Gastroesophageal sphincter (tissue), 4 donors: ENCODE data around the gene THSD7A. TPM values are rescaled to one million over a fixed set of nuclear protein-coding genes. Genes with fewer than 3 reads are reported as not detected.
"Not testable (repeated sequence)": the region's sequence is repeated elsewhere in the genome, so short reads cannot be mapped to it uniquely, and the experiment has no call there.

ENCODE experiments used
- ATAC-seq: fragments of 150-250 bp; one replicate; pipeline ENCODE4 v1.9.1; 2016; ENCODE audit warnings: mild to moderate bottlenecking, moderate library complexity
- H3K27ac ChIP-seq, 4 donors: fragments of 200-600 bp; sonication (generic) in 3 of 4; 1 replicate in 3 of 4; 2 replicates in 1 of 4; pipeline ENCODE4 v1.5.1; 2016 to 2019
- H3K27me3 ChIP-seq: fragments of 200-600 bp; sonication (generic); one replicate; pipeline ENCODE4 v1.5.1; 2019
- H3K36me3 ChIP-seq, 2 donors: fragments of 200-600 bp; sonication (generic); one replicate each; pipeline ENCODE4 v1.5.1; 2019; ENCODE audit warnings: control low read depth in 1 of 2
- H3K4me1 ChIP-seq, 3 donors: fragments of 200-600 bp; sonication (generic); 1 replicate in 2 of 3; 2 replicates in 1 of 3; pipeline ENCODE4 v1.5.1; 2016 to 2019; ENCODE audit warnings: control low read depth in 2 of 3
- H3K4me3 ChIP-seq, 2 donors: fragments of 200-600 bp; sonication (generic); one replicate each; pipeline ENCODE4 v1.5.1; 2019; ENCODE audit warnings: mild to moderate bottlenecking in 1 of 2, moderate library complexity in 1 of 2
- H3K9me3 ChIP-seq, 3 donors: fragments of 200-600 bp; sonication (generic); one replicate each; pipeline ENCODE4 v1.5.1; 2017 to 2019; ENCODE audit warnings: control low read depth in 2 of 3
- EP300 ChIP-seq: sonication (generic); formaldehyde crosslinking; IDR thresholded peaks from one replicate; pipeline ENCODE4 v1.6.1; 2017; ENCODE audit warnings: antibody characterized with exemption, mild to moderate bottlenecking
- POLR2A ChIP-seq, 2 donors: fragments of 450-650 bp; IDR thresholded peaks; one replicate each; pipeline ENCODE4 v1.6.1; 2017; ENCODE audit warnings: antibody characterized with exemption in 2 of 2, mild to moderate bottlenecking in 2 of 2, moderate library complexity in 1 of 2
- POLR2AphosphoS5 ChIP-seq: sonication (generic); formaldehyde crosslinking; IDR thresholded peaks from one replicate; pipeline ENCODE4 v1.6.1; 2017; ENCODE audit warnings: antibody characterized with exemption
- WGBS, 2 donors: methylation state at CpG; one replicate each; pipeline ENCODE4 v1.1.5; 2018; ENCODE audit warnings: low coverage in 1 of 2; 5-methylcytosine and 5-hydroxymethylcytosine counted together
- total RNA-seq, 4 donors: library from RNA; depleted of rRNA; stranded (reverse); fragments of >200 nt; gene quantifications; one replicate each; pipeline ENCODE4 v1.1.0, GENCODE V29; 2016
- TF ChIP-seq, protein P1 (sequence below), 4 experiments: fragments of 200-600 bp in 2 of 4; fragments of 450-650 bp in 2 of 4; sonication (generic) in 1 of 4; IDR thresholded peaks; one replicate each; pipeline ENCODE4 v1.5.1; 2017 to 2019; ENCODE audit warnings: antibody characterized with exemption in 4 of 4, mild to moderate bottlenecking in 2 of 4, moderate library complexity in 2 of 4

THSD7A gene
- total RNA-seq, 4 donors from 2014 or later = 2.9 to 6.2 (median 3.9) TPM

DNA sequence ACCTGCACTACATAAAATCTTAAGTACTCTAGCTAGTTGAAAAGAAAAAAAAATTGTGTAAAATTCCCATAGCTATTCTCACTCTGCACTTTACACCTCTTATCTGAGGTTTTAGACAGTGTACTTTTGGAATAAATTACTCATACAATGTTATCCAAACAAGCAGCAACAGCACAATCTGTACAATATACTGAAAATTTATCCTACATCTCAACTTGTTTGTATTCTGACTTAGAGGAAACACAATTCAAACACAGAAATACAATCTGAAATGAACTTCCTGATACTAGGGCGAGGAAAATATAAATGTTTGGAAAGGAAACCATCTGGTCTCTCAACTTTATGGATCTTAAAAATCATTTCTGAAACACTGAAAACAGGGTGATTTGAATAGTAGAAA lies 381.7 kb downstream of the THSD7A start:
- no peak for TF ChIP-seq POLR2A (IDR thresholded peaks at IDR 0.05)
- TF ChIP-seq, protein P1, sequence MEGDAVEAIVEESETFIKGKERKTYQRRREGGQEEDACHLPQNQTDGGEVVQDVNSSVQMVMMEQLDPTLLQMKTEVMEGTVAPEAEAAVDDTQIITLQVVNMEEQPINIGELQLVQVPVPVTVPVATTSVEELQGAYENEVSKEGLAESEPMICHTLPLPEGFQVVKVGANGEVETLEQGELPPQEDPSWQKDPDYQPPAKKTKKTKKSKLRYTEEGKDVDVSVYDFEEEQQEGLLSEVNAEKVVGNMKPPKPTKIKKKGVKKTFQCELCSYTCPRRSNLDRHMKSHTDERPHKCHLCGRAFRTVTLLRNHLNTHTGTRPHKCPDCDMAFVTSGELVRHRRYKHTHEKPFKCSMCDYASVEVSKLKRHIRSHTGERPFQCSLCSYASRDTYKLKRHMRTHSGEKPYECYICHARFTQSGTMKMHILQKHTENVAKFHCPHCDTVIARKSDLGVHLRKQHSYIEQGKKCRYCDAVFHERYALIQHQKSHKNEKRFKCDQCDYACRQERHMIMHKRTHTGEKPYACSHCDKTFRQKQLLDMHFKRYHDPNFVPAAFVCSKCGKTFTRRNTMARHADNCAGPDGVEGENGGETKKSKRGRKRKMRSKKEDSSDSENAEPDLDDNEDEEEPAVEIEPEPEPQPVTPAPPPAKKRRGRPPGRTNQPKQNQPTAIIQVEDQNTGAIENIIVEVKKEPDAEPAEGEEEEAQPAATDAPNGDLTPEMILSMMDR (IDR thresholded peaks at IDR 0.05) = no peak
- no peak for TF ChIP-seq EP300
- TF ChIP-seq POLR2AphosphoS5 = no peak
- Histone ChIP-seq H3K36me3 (no peaks in the 10 kb centered on the region), H3K27ac (no peak overlapping the region), H3K27me3 (no peaks in the 10 kb centered on the region), H3K4me1 (no peaks in the 10 kb centered on the region), H3K4me3 (no peak overlapping the region), H3K9me3 (no peaks in the 10 kb centered on the region)
- ATAC-seq = no peak
- 31 to 83% methylated on average over 1 of the region's 1 CpG for WGBS, 2 donors

GRCh38 chr7:11449316-11449715 lies 382.7 kb downstream of the THSD7A start:
- no peak overlapping the region for H3K27ac ChIP-seq
- H3K36me3 ChIP-seq = no peaks in the 10 kb centered on the region
- H3K27me3 ChIP-seq = no peaks in the 10 kb centered on the region
- no peaks in the 10 kb centered on the region for H3K4me1 ChIP-seq
- WGBS, 2 donors = 93% methylated on average over 3 of the region's 3 CpGs
- no peak for TF ChIP-seq POLR2AphosphoS5
- no peak for TF ChIP-seq EP300
- no peak for TF ChIP-seq POLR2A (IDR thresholded peaks at IDR 0.05)
- TF ChIP-seq, protein P1 (IDR thresholded peaks at IDR 0.05) = no peak
- no peak for ATAC-seq
- no peak overlapping the region for H3K4me3 ChIP-seq
- H3K9me3 ChIP-seq = no peaks in the 10 kb centered on the region

DNA sequence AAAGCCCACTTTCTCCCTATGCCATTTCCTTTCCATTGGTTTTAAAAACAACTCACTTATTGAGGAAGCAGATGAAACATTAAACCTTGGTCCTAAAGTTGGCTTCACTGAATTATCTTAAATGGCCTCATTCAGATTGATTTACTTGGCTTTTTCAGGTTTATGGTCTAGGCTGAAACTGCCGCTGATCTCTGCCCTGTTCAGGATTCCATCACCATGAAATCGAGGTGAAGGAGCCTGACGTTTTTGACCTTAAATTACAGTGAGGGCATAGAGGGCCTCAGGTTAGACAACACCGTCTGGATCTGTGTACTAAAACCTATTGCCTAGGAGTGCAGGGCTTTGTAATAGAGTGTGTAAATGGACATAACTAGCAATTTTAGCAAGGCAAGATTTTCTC lies 383.7 kb downstream of the THSD7A start:
- Histone ChIP-seq H3K9me3 (no peaks in the 10 kb centered on the region), H3K4me1 (no peaks in the 10 kb centered on the region), H3K27ac (no peak overlapping the region), H3K36me3 (no peaks in the 10 kb centered on the region), H3K4me3 (no peak overlapping the region), H3K27me3 (no peaks in the 10 kb centered on the region)
- no peak for TF ChIP-seq POLR2AphosphoS5
- no peak for TF ChIP-seq POLR2A (IDR thresholded peaks at IDR 0.05)
- TF ChIP-seq, protein P1 (IDR thresholded peaks at IDR 0.05) = no peak
- no peak for TF ChIP-seq EP300
- 100% methylated on average over 1 to 2 of the region's 4 CpGs for WGBS, 2 donors
- ATAC-seq = no peak

GRCh38 chr7:11447106-11447505 lies 384.9 kb downstream of the THSD7A start:
- no peak overlapping the region for H3K4me3 ChIP-seq
- no peaks in the 10 kb centered on the region for H3K9me3 ChIP-seq
- H3K27me3 ChIP-seq = no peaks in the 10 kb centered on the region
- H3K4me1 ChIP-seq = no peaks in the 10 kb centered on the region
- no peaks in the 10 kb centered on the region for H3K36me3 ChIP-seq
- 84 to 94% methylated on average over 3 to 4 of the region's 4 CpGs for WGBS, 2 donors
- no peak overlapping the region for H3K27ac ChIP-seq
- TF ChIP-seq, protein P1 (IDR thresholded peaks at IDR 0.05) = no peak
- TF ChIP-seq POLR2AphosphoS5 (no peak), EP300 (no peak), POLR2A (IDR thresholded peaks at IDR 0.05) (no peak)
- ATAC-seq = no peak

GRCh38 chr7:11443934-11444333 lies 388.1 kb downstream of the THSD7A start:
- not testable (repeated sequence) for H3K4me3 ChIP-seq, H3K4me1 ChIP-seq, H3K9me3 ChIP-seq, ATAC-seq, H3K27me3 ChIP-seq, H3K27ac ChIP-seq, H3K36me3 ChIP-seq
- WGBS, 2 donors = 88 to 90% methylated on average over 4 of the region's 4 CpGs
